Measurements from ENCODE around the gene PHYH. TPM values are rescaled to one million over a fixed set of nuclear protein-coding genes. Genes with fewer than 3 reads are reported as not detected.

PHYH gene
- total RNA-seq, 2 donors from 2014 or later = 22.1 to 23.4 TPM

DNA sequence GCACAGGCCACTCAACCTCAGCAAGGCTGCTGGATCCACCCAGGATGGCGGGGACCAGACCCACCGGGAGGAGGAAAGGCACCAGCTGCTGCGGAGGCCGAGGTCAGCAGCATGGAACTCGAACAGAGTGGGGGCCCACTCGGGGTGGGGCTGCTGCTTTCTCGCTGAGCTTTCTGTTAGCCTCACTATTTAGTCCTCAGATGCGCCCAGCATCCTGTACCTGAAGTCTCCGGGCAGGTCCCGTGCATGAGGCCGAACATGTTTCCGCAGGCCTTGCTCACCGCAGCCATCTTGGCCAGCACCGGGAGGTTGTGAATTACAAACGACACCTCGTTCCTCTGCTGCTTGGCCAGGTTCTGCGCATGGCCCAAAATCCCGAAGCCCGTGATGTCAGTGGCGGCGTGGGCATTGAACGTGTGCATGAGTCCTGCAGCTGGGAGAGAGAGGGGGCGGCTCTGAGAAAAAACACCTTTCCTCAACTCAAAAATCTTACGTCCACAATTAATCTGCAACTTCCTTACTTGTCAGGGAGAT, 22.8 kb upstream of the PHYH start:
- Histone ChIP-seq H3K36me3 (replicated peaks in 1 of 2; ENCODE audit: insufficient read depth in 1 of 2, low read depth in 2 of 2) (peaks cover 0 to 27% of the 10 kb centered on the region in 2 donors), H3K9me3 (no peaks in the 10 kb centered on the region), H3K27ac (no peak overlapping the region), H3K4me3 (no peak overlapping the region), H3K27me3 (no peaks in the 10 kb centered on the region), H3K4me1 (no peaks in the 10 kb centered on the region)
- intact Hi-C loops (cut with DNase I) = no loop called here
- TF ChIP-seq POLR2A (IDR thresholded peaks at IDR 0.05) = no peak
- TF ChIP-seq, protein P1, sequence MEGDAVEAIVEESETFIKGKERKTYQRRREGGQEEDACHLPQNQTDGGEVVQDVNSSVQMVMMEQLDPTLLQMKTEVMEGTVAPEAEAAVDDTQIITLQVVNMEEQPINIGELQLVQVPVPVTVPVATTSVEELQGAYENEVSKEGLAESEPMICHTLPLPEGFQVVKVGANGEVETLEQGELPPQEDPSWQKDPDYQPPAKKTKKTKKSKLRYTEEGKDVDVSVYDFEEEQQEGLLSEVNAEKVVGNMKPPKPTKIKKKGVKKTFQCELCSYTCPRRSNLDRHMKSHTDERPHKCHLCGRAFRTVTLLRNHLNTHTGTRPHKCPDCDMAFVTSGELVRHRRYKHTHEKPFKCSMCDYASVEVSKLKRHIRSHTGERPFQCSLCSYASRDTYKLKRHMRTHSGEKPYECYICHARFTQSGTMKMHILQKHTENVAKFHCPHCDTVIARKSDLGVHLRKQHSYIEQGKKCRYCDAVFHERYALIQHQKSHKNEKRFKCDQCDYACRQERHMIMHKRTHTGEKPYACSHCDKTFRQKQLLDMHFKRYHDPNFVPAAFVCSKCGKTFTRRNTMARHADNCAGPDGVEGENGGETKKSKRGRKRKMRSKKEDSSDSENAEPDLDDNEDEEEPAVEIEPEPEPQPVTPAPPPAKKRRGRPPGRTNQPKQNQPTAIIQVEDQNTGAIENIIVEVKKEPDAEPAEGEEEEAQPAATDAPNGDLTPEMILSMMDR (IDR thresholded peaks at IDR 0.05) = no peak
- DNase-seq (no peak), ATAC-seq (no peak)
- 96 to 97% methylated on average over 17 to 24 of the region's 24 CpGs for WGBS, 2 donors

DNA sequence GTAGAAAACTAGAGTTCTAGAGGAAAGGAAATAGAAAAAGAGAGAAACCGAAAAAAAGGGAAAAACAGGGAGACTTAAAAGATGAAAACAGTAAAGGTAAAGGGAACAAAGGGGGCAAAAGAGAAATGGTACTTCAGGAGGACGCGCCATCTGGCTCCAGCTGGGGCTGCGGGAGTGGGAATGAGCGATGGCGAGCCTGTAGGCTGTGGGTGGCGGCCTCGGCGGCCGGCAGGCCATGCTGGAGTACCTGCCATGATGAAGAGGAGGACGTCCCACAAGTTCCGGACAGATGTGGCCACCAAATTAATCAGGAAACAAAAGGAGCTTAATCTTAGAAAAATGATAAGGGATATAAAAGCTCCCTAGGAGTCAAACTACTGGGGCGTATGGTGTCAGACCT, 21.7 kb upstream of the PHYH start:
- DNase-seq = no peak
- Histone ChIP-seq H3K36me3 (replicated peaks in 1 of 2; ENCODE audit: insufficient read depth in 1 of 2, low read depth in 2 of 2) (peaks cover 0 to 25% of the 10 kb centered on the region in 2 donors), H3K4me3 (no peak overlapping the region), H3K9me3 (no peaks in the 10 kb centered on the region), H3K27me3 (no peaks in the 10 kb centered on the region), H3K27ac (no peak overlapping the region), H3K4me1 (no peaks in the 10 kb centered on the region)
- intact Hi-C loops (cut with DNase I) = no loop called here
- WGBS, 2 donors = 93 to 97% methylated on average over 10 to 13 of the region's 13 CpGs
- no peak for ATAC-seq
- TF ChIP-seq, protein P1 (IDR thresholded peaks at IDR 0.05) = no peak
- no peak for TF ChIP-seq POLR2A (IDR thresholded peaks at IDR 0.05)

DNA sequence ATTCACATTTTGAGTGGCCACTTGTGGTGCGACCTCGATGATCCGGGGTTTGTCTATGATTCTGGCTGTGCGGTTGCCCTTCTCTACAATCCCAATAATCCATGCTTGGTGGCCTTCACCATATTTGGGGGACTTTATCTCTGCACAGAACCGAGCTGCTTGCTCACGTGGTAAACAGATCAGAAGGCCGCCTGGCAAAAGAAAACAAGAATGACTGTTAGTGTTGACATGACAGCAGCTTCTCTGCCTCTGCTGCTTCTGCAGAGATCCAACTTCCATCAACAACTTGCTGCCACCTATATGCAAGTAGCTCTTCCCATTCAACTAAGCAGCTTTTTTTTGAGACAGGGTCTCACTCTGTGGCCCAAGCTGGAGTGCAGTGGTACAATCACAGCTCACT, 19.3 kb upstream of the PHYH start:
- no peak overlapping the region for H3K4me3 ChIP-seq
- H3K4me1 ChIP-seq = no peaks in the 10 kb centered on the region
- no peak for DNase-seq
- no peaks in the 10 kb centered on the region for H3K27me3 ChIP-seq
- intact Hi-C loops (cut with DNase I) = no loop called here
- no peak for ATAC-seq
- H3K9me3 ChIP-seq = no peaks in the 10 kb centered on the region
- WGBS, 2 donors = 83 to 88% methylated on average over 7 of the region's 7 CpGs
- TF ChIP-seq, protein P1 (IDR thresholded peaks at IDR 0.05) = no peak
- TF ChIP-seq POLR2A (IDR thresholded peaks at IDR 0.05) = no peak
- no peak overlapping the region for H3K27ac ChIP-seq
- peaks cover 0 to 21% of the 10 kb centered on the region in 2 donors for H3K36me3 ChIP-seq (replicated peaks in 1 of 2; ENCODE audit: insufficient read depth in 1 of 2, low read depth in 2 of 2)

DNA sequence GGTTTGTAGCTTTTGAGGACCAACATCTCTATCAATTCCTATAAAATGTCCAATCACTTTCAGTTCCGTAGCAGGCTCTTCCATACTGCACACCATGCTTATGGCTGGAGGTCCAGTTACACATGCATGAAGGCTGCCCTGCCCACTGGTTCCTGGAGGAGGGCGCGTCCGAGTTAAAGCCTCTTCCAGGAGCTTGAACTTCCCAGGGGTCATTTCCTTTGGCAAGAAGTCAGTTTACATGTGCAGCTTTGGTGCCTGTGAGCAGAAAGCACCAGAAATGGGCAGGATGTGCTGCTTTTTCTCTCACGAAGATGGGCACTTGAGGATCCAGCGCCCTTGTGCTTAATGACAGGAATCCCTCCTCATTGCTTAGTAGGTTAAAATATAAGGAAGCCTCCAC, 17.6 kb upstream of the PHYH start:
- DNase-seq (no peak), ATAC-seq (no peak)
- no peaks in the 10 kb centered on the region for H3K4me1 ChIP-seq
- intact Hi-C loops (cut with DNase I) = no loop called here
- no peaks in the 10 kb centered on the region for H3K9me3 ChIP-seq
- H3K4me3 ChIP-seq = no peak overlapping the region
- 81 to 92% methylated on average over 3 to 6 of the region's 6 CpGs for WGBS, 2 donors
- TF ChIP-seq POLR2A (IDR thresholded peaks at IDR 0.05) = no peak
- TF ChIP-seq, protein P1 (IDR thresholded peaks at IDR 0.05) = no peak
- H3K27me3 ChIP-seq = no peaks in the 10 kb centered on the region
- H3K36me3 ChIP-seq (replicated peaks in 1 of 2; ENCODE audit: insufficient read depth in 1 of 2, low read depth in 2 of 2) = peaks cover 0 to 16% of the 10 kb centered on the region in 2 donors
- H3K27ac ChIP-seq = no peak overlapping the region

DNA sequence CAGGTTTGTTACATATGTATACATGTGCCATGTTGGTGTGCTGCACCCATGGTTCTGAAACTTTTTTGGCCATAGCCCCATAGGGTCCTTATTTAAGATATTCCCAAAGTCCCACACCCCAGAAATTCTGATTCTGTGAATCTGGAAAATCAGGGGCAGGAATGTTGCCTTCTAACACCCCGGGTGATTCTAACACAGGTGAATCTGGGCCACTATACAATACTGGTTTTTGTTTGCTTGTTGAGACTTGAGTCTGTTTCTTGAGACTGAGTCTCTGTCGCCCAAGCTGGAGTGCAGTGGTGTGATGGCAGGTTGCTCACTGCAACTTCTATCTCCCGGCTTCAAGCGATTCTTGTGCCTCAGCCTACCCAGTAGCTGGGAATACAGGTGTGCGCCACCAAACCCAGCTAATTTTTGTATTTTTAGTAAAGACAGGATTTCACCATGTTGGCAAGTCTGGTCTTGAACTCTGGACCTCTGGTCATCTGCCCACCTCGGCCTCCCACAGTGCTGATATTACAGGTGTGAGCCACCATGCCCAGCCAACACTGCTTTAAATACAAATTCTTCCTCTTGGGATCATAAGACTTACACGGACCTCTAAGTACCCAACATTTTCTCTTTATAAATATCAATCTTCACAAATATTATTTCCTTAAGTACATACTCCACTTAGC, 16.9 kb upstream of the PHYH start:
- DNase-seq = no peak
- H3K27me3 ChIP-seq = no peaks in the 10 kb centered on the region
- H3K27ac ChIP-seq = no peak overlapping the region
- H3K9me3 ChIP-seq = no peaks in the 10 kb centered on the region
- peaks cover 0 to 12% of the 10 kb centered on the region in 2 donors for H3K36me3 ChIP-seq (replicated peaks in 1 of 2; ENCODE audit: insufficient read depth in 1 of 2, low read depth in 2 of 2)
- no peak for ATAC-seq
- no peaks in the 10 kb centered on the region for H3K4me1 ChIP-seq
- TF ChIP-seq, protein P1 (IDR thresholded peaks at IDR 0.05) = no peak
- TF ChIP-seq POLR2A (IDR thresholded peaks at IDR 0.05) = no peak
- intact Hi-C loops (cut with DNase I) = no loop called here
- H3K4me3 ChIP-seq = no peak overlapping the region
- WGBS, 2 donors = 92 to 93% methylated on average over 7 of the region's 7 CpGs

Measured in body of pancreas (tissue), 4 donors.